Natural killer cell treated with Interleukin-12 subunit alpha and Interleukin-12 subunit beta and Interleukin-15 and Interleukin-18, amount 100 ng/mL, for 72 hours (primary cell): ENCODE results near the gene STK35. TPM values are rescaled to one million over a fixed set of nuclear protein-coding genes. Genes with fewer than 3 reads are reported as not detected.

ENCODE experiments used
- ATAC-seq, 2 donors: fragments of 150-1000 bp; cut with Tn5 transposase in 1 of 2; sonication (Bioruptor Pico), chemical (Tn5 transposase) in 1 of 2; 2 replicates each; pipeline ENCODE4 v1.10.0; 2021
- DNase-seq: peaks from one replicate; pipeline ENCODE4 v3.0.0; 2022; ENCODE audit warnings: low spot score
- H3K27ac Mint-ChIP-seq, 2 donors: 1 replicate in 1 of 2; 2 replicates in 1 of 2; pipeline ENCODE4 v1.8.0; 2022; ENCODE audit warnings: mixed read lengths in 2 of 2, mild to moderate bottlenecking in 1 of 2, moderate library complexity in 1 of 2
- H3K27me3 Mint-ChIP-seq, 2 donors: 1 replicate in 1 of 2; 2 replicates in 1 of 2; pipeline ENCODE4 v1.8.0; 2022; ENCODE audit warnings: mixed read lengths in 2 of 2
- H3K36me3 Mint-ChIP-seq: one replicate; pipeline ENCODE4 v1.8.0; 2022; ENCODE audit warnings: mixed read lengths
- H3K4me1 Mint-ChIP-seq, 2 donors: 1 replicate in 1 of 2; 2 replicates in 1 of 2; pipeline ENCODE4 v1.8.0; 2022; ENCODE audit warnings: low read depth in 2 of 2, mixed read lengths in 2 of 2, mild to moderate bottlenecking in 1 of 2
- H3K4me3 Mint-ChIP-seq: one replicate; pipeline ENCODE4 v1.8.0; 2022; ENCODE audit warnings: mixed read lengths
- H3K9me3 Mint-ChIP-seq: 2 replicates; pipeline ENCODE4 v1.8.0; 2022; ENCODE audit warnings: mixed read lengths
- total RNA-seq, 2 donors: library from RNA; stranded (reverse); gene quantifications; one replicate each; pipeline ENCODE4 v1.2.3, GENCODE V29; 2022

The STK35 gene
- total RNA-seq, 2 donors from 2014 or later: 21.4 to 30.5 TPM

DNA sequence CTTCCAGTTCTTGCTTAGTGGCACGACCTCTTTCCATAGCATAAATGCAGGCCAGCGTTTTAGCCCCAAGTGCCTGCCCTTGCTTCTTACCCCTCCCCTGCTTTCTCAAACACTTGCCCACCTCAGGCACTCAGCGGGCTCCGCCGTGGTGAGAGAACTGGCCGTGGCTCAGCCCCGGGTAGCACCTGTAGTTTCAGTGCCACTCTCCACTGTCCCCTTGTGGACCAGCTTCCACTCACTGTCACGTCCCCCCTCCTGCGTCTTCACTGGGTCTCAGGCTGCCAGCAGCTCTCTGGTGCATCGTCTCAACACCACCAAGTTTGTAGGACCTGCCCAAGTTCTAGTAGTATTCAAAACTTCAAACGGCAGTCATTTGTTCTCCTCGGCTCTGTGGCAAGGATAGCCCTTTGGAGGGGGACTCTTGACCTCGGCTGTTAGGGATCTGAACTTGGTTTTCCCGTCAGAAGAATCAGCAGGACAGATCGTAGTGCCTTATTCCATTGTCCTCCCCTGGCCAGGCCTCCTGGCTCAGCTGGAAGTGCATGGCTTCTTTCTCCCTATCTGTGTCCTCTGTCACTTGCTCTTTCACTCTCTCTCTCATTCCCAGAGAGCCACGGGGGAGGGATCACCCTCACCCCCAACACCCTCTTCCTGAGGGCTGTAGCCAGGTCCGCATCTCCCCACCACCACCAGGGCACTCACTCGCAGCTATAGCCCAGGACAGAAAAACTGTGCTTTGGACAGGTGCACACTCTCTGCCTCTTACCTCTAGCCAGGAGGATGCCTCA lies 44.6 kb downstream of the STK35 start:
- Mint-ChIP-seq H3K27ac (peak overlapping the region in 1 of 2 donors; percentile 46), H3K4me1 (peaks cover 9 to 16% of the 10 kb centered on the region in 2 donors), H3K27me3 (no peaks in the 10 kb centered on the region), H3K9me3 (no peaks in the 10 kb centered on the region), H3K36me3 (peaks cover 8% of the 10 kb centered on the region), H3K4me3 (no peak overlapping the region)
- ATAC-seq (no peak), DNase-seq (no peak)

DNA sequence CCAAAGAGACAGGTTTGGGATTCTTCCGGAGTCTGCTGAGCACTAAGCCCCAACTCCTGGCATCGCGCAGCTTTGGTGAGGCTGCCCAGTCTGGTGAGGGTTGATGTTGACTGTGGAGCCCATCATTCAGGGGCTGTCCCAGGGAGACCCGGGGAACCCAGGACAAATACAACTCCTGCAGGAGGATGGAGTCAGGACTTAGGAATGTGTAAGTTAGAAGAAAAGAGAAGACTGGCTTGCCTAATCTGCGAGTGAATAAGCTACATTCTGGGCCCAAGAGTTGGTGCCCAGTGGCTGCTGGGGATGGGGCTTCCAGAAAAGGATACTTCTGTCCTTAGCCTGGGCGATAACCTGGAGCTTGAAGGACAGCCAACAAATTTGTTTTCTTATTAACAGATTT lies 47.9 kb downstream of the STK35 start:
- ATAC-seq: no peak
- Mint-ChIP-seq H3K27me3 (no peaks in the 10 kb centered on the region), H3K4me3 (no peak overlapping the region), H3K36me3 (peaks cover 8% of the 10 kb centered on the region), H3K4me1 (peaks cover 4 to 8% of the 10 kb centered on the region in 2 donors), H3K27ac (no peak overlapping the region), H3K9me3 (no peaks in the 10 kb centered on the region)
- no peak for DNase-seq

DNA sequence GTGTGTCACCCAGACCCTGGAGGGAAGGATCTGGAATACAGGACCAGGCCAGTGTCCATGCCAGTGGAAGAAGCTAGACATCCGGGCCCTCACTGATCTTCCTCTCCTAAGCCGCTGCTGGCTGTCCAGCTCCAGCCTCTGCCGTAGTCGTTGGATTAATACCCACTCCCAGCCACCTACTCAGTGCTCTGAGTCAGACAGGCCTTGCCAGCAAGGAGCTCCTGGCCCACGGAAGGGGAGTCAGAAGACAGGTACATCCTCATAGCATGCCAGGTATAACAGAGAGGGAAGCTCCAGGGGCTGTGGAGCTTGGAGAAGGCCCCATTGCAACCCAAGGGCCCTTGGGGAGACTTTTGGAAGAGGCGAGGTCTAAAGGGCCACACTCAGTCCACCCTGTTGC lies 49.0 kb downstream of the STK35 start:
- H3K9me3 Mint-ChIP-seq: no peaks in the 10 kb centered on the region
- H3K27ac Mint-ChIP-seq: no peak overlapping the region
- DNase-seq: no peak
- peak in 1 of 2 donors; percentile 10 for ATAC-seq
- peaks cover 8% of the 10 kb centered on the region for H3K36me3 Mint-ChIP-seq
- no peaks in the 10 kb centered on the region for H3K27me3 Mint-ChIP-seq
- H3K4me1 Mint-ChIP-seq: peaks cover 4 to 5% of the 10 kb centered on the region in 2 donors
- H3K4me3 Mint-ChIP-seq: no peak overlapping the region

DNA sequence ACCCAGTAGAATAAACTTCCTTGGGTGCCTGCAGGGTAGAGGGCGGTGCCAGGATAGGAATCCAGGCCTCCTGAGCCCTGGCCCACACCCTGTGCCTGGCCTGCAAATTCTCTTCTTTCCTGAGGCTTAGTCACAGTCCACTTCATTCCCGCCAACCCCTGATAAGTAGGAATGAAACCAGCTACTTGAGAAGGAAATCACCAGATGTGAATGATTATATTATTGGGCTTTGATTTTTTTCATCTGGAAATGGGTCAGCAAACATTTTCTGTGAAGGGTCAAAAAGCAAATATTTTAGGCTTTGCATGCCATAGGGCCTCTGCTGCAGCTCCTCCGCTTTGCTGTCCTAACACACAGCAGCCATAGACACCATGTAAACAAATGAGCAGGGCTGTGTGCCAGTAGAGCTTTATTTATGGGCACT lies 50.2 kb downstream of the STK35 start:
- Mint-ChIP-seq H3K9me3 (no peaks in the 10 kb centered on the region), H3K4me3 (no peak overlapping the region), H3K27ac (no peak overlapping the region), H3K36me3 (no peaks in the 10 kb centered on the region), H3K4me1 (no peaks in the 10 kb centered on the region), H3K27me3 (no peaks in the 10 kb centered on the region)
- no peak for DNase-seq
- no peak for ATAC-seq

DNA sequence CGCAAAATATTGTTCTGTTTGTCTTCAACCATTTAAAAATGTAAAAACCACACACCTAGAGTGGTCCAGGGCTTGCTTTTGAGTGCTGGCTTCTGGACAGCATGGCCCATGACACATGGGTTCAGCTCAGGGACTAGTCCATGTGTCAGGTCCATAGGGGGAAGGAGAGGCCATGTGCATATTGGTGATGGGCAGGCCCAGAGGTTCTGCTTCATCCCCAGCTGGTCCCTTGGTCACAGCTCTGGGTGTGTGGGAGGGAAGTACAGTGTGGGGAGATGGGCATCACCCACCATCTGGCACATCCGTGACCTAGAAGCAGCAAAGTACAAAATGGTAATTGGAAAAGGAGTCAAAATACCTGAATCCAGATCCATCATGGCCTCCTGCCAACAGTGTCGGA lies 50.7 kb downstream of the STK35 start:
- Mint-ChIP-seq H3K4me1 (no peaks in the 10 kb centered on the region), H3K4me3 (no peak overlapping the region), H3K27me3 (no peaks in the 10 kb centered on the region), H3K27ac (no peak overlapping the region), H3K36me3 (no peaks in the 10 kb centered on the region), H3K9me3 (no peaks in the 10 kb centered on the region)
- ATAC-seq (no peak), DNase-seq (no peak)

DNA sequence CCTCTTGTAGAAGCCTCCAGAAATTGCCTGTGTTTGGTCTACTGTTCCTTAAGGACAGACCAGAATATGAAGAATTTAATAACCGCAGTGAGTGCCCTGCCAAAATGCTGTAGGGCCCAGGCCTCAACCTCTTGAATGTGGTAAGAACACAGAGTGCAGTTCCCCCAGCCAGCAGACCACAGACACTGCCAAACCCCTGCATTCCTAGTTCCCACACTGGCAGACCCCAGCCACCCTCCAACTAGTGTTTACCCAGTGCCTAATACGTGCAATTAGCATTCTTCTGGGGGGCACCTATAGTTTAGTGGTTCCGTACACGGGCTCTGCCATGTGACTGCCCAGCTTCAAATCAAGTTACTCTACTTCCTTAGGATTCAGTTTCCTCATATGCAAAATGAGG lies 51.7 kb downstream of the STK35 start:
- no peak overlapping the region for H3K4me3 Mint-ChIP-seq
- no peak for DNase-seq
- H3K36me3 Mint-ChIP-seq: no peaks in the 10 kb centered on the region
- no peaks in the 10 kb centered on the region for H3K9me3 Mint-ChIP-seq
- ATAC-seq: no peak
- no peak overlapping the region for H3K27ac Mint-ChIP-seq
- no peaks in the 10 kb centered on the region for H3K4me1 Mint-ChIP-seq
- H3K27me3 Mint-ChIP-seq: no peaks in the 10 kb centered on the region

DNA sequence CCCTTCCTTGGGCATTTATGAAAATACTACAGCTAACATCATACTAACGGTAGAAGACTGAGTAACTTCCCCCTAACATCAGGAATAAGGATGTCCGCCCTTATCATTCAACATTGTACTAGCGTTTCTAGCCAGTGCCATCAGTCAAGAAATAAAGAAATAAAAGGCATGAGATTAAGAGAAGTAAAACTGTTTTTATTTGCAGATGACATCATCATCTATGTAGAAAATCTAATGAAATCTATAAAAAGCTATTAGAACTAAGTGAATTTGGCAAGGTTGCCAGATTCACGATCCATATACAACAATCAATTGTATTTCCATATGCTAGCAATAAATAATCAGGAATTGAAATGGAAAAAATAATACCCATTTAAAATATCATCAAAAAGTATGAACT lies 54.6 kb downstream of the STK35 start:
- Mint-ChIP-seq H3K9me3 (no peaks in the 10 kb centered on the region), H3K4me3 (no peak overlapping the region), H3K27me3 (no peaks in the 10 kb centered on the region), H3K4me1 (no peaks in the 10 kb centered on the region), H3K36me3 (no peaks in the 10 kb centered on the region), H3K27ac (no peak overlapping the region)
- DNase-seq (no peak), ATAC-seq (no peak)

DNA sequence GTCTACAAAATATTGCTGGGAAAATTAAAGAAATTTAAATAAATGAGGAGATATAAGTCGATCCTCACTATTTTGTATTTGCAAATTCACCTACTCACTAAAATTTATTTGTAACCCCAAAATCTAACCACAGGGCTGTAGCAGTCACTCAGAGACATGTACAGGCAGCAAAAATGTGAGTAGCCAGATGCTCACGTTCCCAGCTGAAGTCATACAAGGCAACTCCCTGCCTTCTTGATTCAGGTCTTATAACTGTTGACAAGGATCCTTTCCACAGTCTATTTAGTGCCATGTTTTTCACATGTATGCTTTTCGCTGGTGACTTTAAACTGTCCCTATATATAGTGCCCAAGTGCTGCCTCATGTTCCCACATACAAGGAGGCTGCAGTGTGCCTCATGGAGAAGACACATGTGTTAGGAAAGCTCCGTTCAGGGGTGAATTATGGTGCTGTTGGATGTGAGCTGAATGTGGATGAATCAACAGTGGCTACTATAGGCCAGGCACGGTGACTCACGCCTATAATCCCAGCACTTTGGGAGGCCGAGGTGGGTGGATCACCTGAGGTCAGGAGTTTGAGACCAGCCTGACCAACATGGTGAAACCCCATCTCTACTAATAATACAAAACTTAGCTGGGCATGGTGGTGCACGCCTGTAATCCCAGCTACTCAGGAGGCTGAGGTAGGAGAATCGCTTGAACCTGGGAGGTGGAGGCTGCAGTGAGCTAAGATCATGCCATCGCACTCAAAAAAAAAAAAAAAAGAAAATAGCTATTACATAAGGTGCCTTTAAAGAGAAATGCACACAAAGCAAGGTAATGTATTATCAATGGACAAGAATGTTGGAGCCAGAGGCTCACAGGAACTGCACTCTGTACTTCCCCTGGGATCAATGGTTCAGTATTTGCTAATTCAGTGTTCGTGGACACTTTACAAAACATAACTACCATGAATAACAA lies 55.3 kb downstream of the STK35 start:
- ATAC-seq: no peak
- Mint-ChIP-seq H3K36me3 (no peaks in the 10 kb centered on the region), H3K9me3 (no peaks in the 10 kb centered on the region), H3K27ac (no peak overlapping the region), H3K27me3 (no peaks in the 10 kb centered on the region), H3K4me3 (no peak overlapping the region), H3K4me1 (no peaks in the 10 kb centered on the region)
- no peak for DNase-seq

DNA sequence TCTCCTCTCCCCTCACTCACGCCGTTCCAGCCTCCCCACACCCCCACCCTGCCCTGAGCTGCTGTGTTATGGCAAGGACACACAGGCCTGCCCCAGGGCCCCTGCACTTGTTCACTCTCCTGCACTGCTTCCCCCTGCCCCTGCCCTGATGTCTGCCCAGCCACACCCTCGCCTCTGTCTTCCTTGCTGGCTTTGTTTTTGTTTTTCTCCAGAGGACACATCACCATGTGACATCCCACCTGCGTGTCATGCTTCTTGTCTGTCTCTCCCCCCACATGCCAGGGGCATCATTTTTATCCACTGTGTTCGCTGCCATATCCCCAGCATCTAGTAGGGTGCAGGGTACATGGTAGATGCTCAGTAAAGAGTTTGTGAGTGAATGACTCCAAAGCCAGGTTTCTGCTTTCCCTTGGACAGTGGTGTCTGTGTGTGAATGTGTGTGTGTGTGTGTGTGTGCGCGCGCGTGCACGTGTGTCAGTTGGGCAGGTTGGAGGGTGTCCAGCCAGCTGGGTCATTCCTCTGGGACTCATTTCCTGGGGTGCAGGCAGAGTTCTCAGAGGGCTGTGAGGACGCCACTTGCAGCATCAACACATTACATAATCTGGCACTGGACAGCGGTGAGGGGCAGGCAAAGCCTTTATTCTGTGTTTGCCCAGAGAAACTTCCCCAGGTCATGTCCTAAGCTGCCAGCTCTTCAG lies 60.6 kb downstream of the STK35 start:
- Mint-ChIP-seq H3K4me1 (no peaks in the 10 kb centered on the region), H3K27me3 (no peaks in the 10 kb centered on the region), H3K9me3 (no peaks in the 10 kb centered on the region), H3K27ac (no peak overlapping the region), H3K4me3 (no peak overlapping the region), H3K36me3 (no peaks in the 10 kb centered on the region)
- DNase-seq (no peak), ATAC-seq (peak; percentile 4 to 22)

DNA sequence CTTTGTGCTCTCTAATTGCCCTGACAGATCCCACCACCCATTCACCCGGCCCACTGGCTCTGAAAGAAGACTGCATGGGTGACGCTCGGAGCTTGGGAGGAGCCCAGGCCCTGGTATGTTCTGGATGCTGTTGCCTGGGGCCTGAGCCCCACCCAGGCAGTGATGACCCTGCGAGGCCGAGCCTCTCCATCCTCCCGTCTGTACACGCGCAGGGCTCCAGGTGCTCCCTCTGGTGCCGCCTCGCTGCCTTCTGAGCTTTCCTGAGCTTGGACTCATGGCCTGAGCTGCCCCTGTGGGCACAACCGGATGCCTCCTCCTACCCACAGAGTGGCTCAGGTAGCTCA lies 61.2 kb downstream of the STK35 start:
- H3K36me3 Mint-ChIP-seq: no peaks in the 10 kb centered on the region
- ATAC-seq: peak; percentile 30 to 39
- H3K9me3 Mint-ChIP-seq: no peaks in the 10 kb centered on the region
- no peak overlapping the region for H3K27ac Mint-ChIP-seq
- DNase-seq: no peak
- no peaks in the 10 kb centered on the region for H3K27me3 Mint-ChIP-seq
- H3K4me1 Mint-ChIP-seq: no peaks in the 10 kb centered on the region
- H3K4me3 Mint-ChIP-seq: no peak overlapping the region

DNA sequence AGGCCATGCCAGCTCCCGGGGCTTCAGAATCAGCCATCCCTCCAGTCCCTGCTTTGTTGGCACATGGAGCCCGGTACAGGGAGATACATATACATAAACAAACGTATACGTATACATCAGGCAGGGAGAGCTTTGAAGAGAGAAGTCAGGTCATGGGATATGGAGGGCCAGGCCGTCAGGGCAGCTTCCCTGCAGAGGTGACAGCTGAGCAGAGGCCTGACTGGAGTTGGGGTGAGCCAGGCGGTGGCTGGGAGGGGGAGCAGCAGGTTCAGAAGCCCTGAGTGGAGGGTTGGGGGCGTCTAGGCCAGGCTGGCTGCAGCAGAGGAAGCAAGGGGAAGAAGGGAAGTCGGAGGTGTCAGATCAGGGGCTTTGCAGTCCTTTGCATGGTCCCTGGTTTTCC lies 61.7 kb downstream of the STK35 start:
- no peaks in the 10 kb centered on the region for H3K27me3 Mint-ChIP-seq
- no peak overlapping the region for H3K4me3 Mint-ChIP-seq
- peak in 1 of 2 donors; percentile 9 for ATAC-seq
- H3K9me3 Mint-ChIP-seq: no peaks in the 10 kb centered on the region
- no peak for DNase-seq
- H3K36me3 Mint-ChIP-seq: no peaks in the 10 kb centered on the region
- no peak overlapping the region for H3K27ac Mint-ChIP-seq
- no peaks in the 10 kb centered on the region for H3K4me1 Mint-ChIP-seq

DNA sequence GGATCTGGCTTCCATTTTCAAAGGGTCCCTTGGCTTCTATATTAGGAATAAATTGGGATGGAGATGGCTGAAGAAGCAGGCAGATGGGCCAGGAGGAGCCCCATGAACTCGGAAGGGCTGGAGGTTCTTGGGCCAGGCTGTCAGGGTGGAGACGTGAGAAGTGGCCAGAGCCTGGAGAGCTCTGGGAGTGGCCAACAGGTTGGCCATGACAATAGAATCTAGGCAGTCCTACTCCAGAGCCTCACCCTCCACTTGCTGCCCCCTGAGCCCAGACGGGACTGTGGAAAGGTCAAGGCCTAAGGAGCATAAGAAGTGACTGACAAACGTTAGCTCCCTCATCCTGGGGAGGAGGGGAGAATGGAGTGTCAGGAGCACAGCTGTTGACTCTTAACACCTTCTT lies 62.1 kb downstream of the STK35 start:
- DNase-seq (no peak), ATAC-seq (peak in 1 of 2 donors; percentile 51)
- no peaks in the 10 kb centered on the region for H3K36me3 Mint-ChIP-seq
- H3K27me3 Mint-ChIP-seq: no peaks in the 10 kb centered on the region
- no peaks in the 10 kb centered on the region for H3K9me3 Mint-ChIP-seq
- no peak overlapping the region for H3K4me3 Mint-ChIP-seq
- H3K4me1 Mint-ChIP-seq: no peaks in the 10 kb centered on the region
- H3K27ac Mint-ChIP-seq: no peak overlapping the region

DNA sequence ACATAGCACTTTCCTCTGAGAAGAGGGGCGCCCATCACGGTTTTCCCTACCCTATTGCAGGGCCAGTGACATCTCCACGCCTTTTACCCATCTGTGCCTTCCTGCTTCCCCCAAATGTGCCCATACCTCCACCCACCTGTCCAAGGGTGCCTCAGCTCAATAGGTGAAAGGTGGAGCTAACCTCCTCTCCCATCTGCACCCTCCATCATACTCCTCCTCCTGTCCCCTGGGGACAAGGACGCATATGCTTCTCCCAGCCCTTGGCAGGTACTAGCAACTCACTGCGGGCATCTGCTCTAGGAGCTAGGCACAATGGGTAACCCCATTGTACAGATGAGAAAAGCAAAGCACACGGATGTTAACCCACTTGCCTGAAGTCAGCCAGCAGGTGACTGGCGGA lies 62.8 kb downstream of the STK35 start:
- ATAC-seq: no peak
- Mint-ChIP-seq H3K27ac (no peak overlapping the region), H3K9me3 (no peaks in the 10 kb centered on the region), H3K36me3 (no peaks in the 10 kb centered on the region), H3K27me3 (no peaks in the 10 kb centered on the region), H3K4me1 (no peaks in the 10 kb centered on the region), H3K4me3 (no peak overlapping the region)
- DNase-seq: no peak

DNA sequence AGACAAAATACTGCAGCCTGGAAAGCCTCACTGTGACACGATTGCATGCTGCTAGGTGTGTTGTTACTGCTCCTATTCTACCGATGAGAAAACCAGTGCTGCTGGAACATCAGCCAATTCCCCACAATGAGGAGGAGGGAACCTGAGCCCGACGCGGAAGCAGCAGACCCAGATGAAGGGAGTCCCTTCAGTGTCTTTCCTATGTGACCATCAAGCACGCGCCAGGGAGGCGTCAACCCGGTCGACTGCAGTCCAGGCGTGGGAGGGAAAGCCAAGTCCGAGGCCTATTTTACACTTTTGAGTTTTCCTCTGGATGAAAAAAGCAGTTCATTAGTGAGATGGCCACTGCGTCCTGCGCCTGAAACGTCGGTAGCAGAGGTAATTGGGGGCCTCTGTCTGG lies 63.3 kb downstream of the STK35 start:
- ATAC-seq: no peak
- H3K4me3 Mint-ChIP-seq: no peak overlapping the region
- no peak overlapping the region for H3K27ac Mint-ChIP-seq
- no peaks in the 10 kb centered on the region for H3K9me3 Mint-ChIP-seq
- no peak for DNase-seq
- H3K4me1 Mint-ChIP-seq: no peaks in the 10 kb centered on the region
- H3K36me3 Mint-ChIP-seq: no peaks in the 10 kb centered on the region
- H3K27me3 Mint-ChIP-seq: no peaks in the 10 kb centered on the region
